Activated CD4-positive, alpha-beta T cell treated with anti-CD3 and anti-CD28 coated beads for 36 hours (primary cell): ENCODE results near the gene BMI1. TPM values are rescaled to one million over a fixed set of nuclear protein-coding genes. Genes with fewer than 3 reads are reported as not detected.

ENCODE experiments used
- total RNA-seq, 2 experiments: library from RNA; stranded (reverse); gene quantifications; one replicate each; pipeline ENCODE4 v1.2.3, GENCODE V29; 2021

Gene BMI1
- total RNA-seq, 2 experiments from 2014 or later = 52.9 to 55.2 TPM

Other genes starting within 250 kb of the BMI1 start
- gene EBLN1, start 103.1 kb upstream of the BMI1 start, total RNA-seq = not detected
- gene COMMD3, start 4.7 kb upstream of the BMI1 start, total RNA-seq = 10 to 100 TPM; 53.8 to 77.1 TPM
- gene SPAG6, start 24.4 kb downstream of the BMI1 start, total RNA-seq = under 1 TPM; 0.09 to 0.11 TPM